Esophagus squamous epithelium (tissue), 4 donors: ENCODE measurements around the gene CHSY3.

Source experiments
- CTCF ChIP-seq, 6 experiments: fragments of 450-650 bp in 4 of 6; fragments of 200-600 bp in 2 of 6; sonication (generic) in 2 of 6; IDR thresholded peaks; one replicate each; pipeline ENCODE4 v1.5.1; 2016 to 2019; ENCODE audit warnings: antibody characterized with exemption in 6 of 6, mild to moderate bottlenecking in 4 of 6, moderate library complexity in 4 of 6
- POLR2A ChIP-seq, 4 donors: fragments of 450-650 bp; IDR thresholded peaks; one replicate each; pipeline ENCODE4 v1.6.1; 2017; ENCODE audit warnings: antibody characterized with exemption in 4 of 4, mild to moderate bottlenecking in 4 of 4, moderate library complexity in 3 of 4

- no peak for TF ChIP-seq CTCF (IDR thresholded peaks at IDR 0.05)
- TF ChIP-seq POLR2A (IDR thresholded peaks at IDR 0.05): no peak
These were observed 40.8 kb downstream of the CHSY3 start for GRCh38 chr5:129945028-129945427.
